Skeletal muscle satellite cell (primary cell): ENCODE measurements around the gene RASA2.

Source experiments
- H3K27me3 ChIP-seq: 2 replicates; pipeline ENCODE4 v1.7.0; 2013; ENCODE audit warnings: low read length; ENCODE audit not compliant: control insufficient read depth, insufficient read depth
- H3K36me3 ChIP-seq: 2 replicates; pipeline ENCODE4 v1.7.0; 2013; ENCODE audit warnings: mild to moderate bottlenecking, control low read depth, low read length; ENCODE audit not compliant: insufficient read depth
- H3K4me1 ChIP-seq: 2 replicates; pipeline ENCODE4 v1.7.0; 2013; ENCODE audit warnings: low read length; ENCODE audit not compliant: control insufficient read depth, insufficient read depth
- H3K4me2 ChIP-seq: 2 replicates; pipeline ENCODE4 v1.7.0; 2013; ENCODE audit warnings: mild to moderate bottlenecking, low read length
- H3K4me3 ChIP-seq: 2 replicates; pipeline ENCODE4 v1.7.0; 2013; ENCODE audit warnings: low read length
- H3K9ac ChIP-seq: 2 replicates; pipeline ENCODE4 v1.7.0; 2013; ENCODE audit warnings: mild to moderate bottlenecking, low read depth, low read length, moderate library complexity
- H3K9me3 ChIP-seq: replicated peaks from 2 replicates; pipeline ENCODE4 v1.7.0; 2013; ENCODE audit warnings: mild to moderate bottlenecking, control low read depth, low read length

Gene RASA2

GRCh38 chr3:141632779-141633374 is 146.1 kb downstream of the RASA2 start:
- Histone ChIP-seq H3K9ac (no peak overlapping the region), H3K36me3 (no peaks in the 10 kb centered on the region), H3K9me3 (no peaks in the 10 kb centered on the region), H3K4me2 (no peak overlapping the region), H3K27me3 (no peaks in the 10 kb centered on the region), H3K4me3 (no peak overlapping the region), H3K4me1 (no peaks in the 10 kb centered on the region)

GRCh38 chr3:141642215-141642614 is 155.4 kb downstream of the RASA2 start:
- Histone ChIP-seq H3K4me3 (no peak overlapping the region), H3K4me2 (no peak overlapping the region), H3K36me3 (no peaks in the 10 kb centered on the region), H3K9ac (no peak overlapping the region), H3K9me3 (no peaks in the 10 kb centered on the region), H3K4me1 (no peaks in the 10 kb centered on the region), H3K27me3 (no peaks in the 10 kb centered on the region)

DNA sequence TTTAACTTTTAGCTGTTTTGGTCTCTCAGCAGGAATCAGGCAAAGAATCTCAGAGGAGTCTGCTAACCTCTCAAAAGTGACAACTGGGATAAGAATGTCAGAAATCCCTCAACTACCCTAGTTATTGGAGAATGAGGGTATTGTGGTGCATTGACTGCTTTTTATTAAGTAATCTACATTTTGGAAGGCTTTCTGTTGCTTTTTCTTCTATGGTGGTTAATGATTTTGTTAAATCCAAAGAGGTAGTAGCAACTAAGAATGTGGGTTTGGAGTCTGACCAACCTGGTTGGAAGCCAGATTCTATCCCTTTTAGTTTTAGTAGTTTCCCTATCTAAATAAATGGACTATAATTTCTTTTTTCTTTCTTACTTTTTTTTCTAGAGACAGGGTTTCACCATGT is 156.6 kb downstream of the RASA2 start:
- Histone ChIP-seq H3K9me3 (no peaks in the 10 kb centered on the region), H3K4me3 (no peak overlapping the region), H3K9ac (no peak overlapping the region), H3K4me1 (no peaks in the 10 kb centered on the region), H3K4me2 (no peak overlapping the region), H3K36me3 (no peaks in the 10 kb centered on the region), H3K27me3 (no peaks in the 10 kb centered on the region)

- no peaks in the 10 kb centered on the region for H3K27me3 ChIP-seq
- H3K4me1 ChIP-seq, result no peaks in the 10 kb centered on the region
- no peak overlapping the region for H3K9ac ChIP-seq
- H3K36me3 ChIP-seq, result no peaks in the 10 kb centered on the region
- no peak overlapping the region for H3K4me3 ChIP-seq
- H3K4me2 ChIP-seq, result no peak overlapping the region
- H3K9me3 ChIP-seq, result no peaks in the 10 kb centered on the region
Observed at GRCh38 chr3:141643796-141644195, 157.0 kb downstream of the RASA2 start.

DNA sequence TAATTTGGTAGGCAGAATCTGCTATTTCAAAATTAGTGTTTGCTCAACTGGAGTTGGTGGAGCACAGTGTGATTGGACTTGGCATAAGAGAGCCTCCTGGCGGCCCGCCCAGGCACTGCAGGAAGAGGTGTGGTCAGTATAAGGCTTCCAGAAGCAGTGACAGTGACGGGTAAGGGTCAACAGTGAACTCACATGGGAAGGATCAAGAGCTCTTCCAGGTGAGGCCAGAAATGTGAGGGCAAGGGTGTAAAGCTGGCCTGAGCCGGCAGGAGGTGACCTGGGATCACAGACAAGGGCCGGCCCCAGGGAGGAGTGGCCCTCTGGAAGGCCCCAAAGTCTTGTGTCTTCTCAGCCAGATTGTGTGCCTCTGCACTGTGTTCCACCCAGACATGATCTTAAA is 158.1 kb downstream of the RASA2 start:
- H3K27me3 ChIP-seq, result no peaks in the 10 kb centered on the region
- H3K4me1 ChIP-seq, result no peaks in the 10 kb centered on the region
- H3K9ac ChIP-seq, result no peak overlapping the region
- H3K9me3 ChIP-seq, result no peaks in the 10 kb centered on the region
- no peak overlapping the region for H3K4me3 ChIP-seq
- H3K36me3 ChIP-seq, result no peaks in the 10 kb centered on the region
- no peak overlapping the region for H3K4me2 ChIP-seq

- Histone ChIP-seq H3K27me3 (no peaks in the 10 kb centered on the region), H3K4me1 (no peaks in the 10 kb centered on the region), H3K9ac (no peak overlapping the region)
Observed at GRCh38 chr3:141646760-141647561, 160.1 kb downstream of the RASA2 start.

DNA sequence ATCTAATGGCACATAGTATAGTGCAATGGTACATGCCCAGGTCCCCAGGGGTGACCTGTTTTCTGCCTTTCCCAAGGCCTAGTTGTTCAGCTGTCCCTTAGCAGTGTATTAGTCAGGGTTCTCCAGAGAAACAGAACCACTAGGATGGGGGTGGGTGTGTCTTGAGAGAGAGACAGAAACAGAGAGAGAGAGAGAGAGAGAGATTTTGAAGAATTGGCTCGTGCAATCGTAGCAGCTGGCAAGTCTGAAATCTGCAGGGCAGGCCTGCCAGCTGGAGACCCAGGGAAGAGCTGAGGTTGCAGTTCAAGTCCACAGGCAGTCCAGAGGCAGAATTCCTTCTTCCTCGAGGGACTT is 160.7 kb downstream of the RASA2 start:
- no peaks in the 10 kb centered on the region for H3K36me3 ChIP-seq
- H3K9ac ChIP-seq, result no peak overlapping the region
- H3K4me1 ChIP-seq, result no peaks in the 10 kb centered on the region
- no peaks in the 10 kb centered on the region for H3K9me3 ChIP-seq
- H3K4me2 ChIP-seq, result no peak overlapping the region
- H3K27me3 ChIP-seq, result peaks cover 4% of the 10 kb centered on the region
- H3K4me3 ChIP-seq, result no peak overlapping the region

More at GRCh38 chr3:141646760-141647561, 160.1 kb downstream of the RASA2 start:
- no peaks in the 10 kb centered on the region for H3K36me3 ChIP-seq
- H3K4me2 ChIP-seq, result no peak overlapping the region
- no peaks in the 10 kb centered on the region for H3K9me3 ChIP-seq
- H3K4me3 ChIP-seq, result no peak overlapping the region

DNA sequence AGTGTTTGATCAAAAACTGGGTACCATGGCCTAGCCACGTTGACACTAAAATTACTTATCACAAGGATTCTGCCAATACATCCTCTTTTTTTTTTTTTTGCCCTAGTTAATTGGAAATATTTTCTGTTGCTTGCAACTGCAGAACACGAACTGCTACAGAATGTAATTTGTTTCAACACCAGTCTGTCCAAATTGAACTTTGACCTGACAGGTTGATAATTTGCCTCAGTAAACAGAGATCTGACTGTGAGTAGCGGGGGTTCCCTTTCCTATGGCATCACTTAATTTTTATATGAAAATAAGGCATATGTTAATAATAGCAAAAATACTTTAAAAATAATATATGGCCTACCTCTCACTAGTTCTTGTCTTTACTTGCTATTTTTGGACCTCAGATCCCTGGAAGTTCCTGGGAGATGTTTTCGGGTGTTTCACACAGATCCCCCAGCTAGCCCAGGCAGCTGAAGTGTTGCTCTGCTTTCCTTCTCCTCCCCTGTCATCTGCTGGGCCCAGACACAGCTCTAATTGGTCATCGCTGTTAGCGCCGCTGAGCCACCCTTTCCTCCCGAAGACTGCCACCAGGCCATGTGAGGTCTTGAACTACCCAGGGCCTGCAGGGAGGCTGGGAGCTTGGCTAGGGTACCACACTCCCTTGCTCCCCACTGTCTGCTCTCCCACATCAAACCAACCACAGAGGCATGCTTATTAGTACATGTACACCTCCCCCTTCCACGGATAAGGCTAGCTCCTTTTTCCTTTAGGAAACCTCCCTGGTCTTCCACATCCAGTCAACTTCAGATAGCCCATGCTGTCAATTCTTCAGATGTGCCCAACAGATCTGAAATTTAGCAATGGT is 161.5 kb downstream of the RASA2 start:
- Histone ChIP-seq H3K4me2 (no peak overlapping the region), H3K9me3 (no peaks in the 10 kb centered on the region), H3K9ac (no peak overlapping the region), H3K4me1 (no peaks in the 10 kb centered on the region), H3K36me3 (no peaks in the 10 kb centered on the region), H3K4me3 (no peak overlapping the region), H3K27me3 (peaks cover 9% of the 10 kb centered on the region)

- Histone ChIP-seq H3K4me2 (no peak overlapping the region), H3K27me3 (peaks cover 9% of the 10 kb centered on the region), H3K4me1 (no peaks in the 10 kb centered on the region), H3K36me3 (no peaks in the 10 kb centered on the region), H3K9me3 (no peaks in the 10 kb centered on the region), H3K9ac (no peak overlapping the region), H3K4me3 (no peak overlapping the region)
Observed at GRCh38 chr3:141649871-141650270, 163.0 kb downstream of the RASA2 start.

- no peak overlapping the region for H3K9ac ChIP-seq
- H3K4me2 ChIP-seq, result no peak overlapping the region
- H3K9me3 ChIP-seq, result no peaks in the 10 kb centered on the region
- H3K4me3 ChIP-seq, result no peak overlapping the region
- H3K27me3 ChIP-seq, result peaks cover 9% of the 10 kb centered on the region
- H3K4me1 ChIP-seq, result no peaks in the 10 kb centered on the region
- H3K36me3 ChIP-seq, result no peaks in the 10 kb centered on the region
Observed at GRCh38 chr3:141650783-141651182, 164.0 kb downstream of the RASA2 start.

DNA sequence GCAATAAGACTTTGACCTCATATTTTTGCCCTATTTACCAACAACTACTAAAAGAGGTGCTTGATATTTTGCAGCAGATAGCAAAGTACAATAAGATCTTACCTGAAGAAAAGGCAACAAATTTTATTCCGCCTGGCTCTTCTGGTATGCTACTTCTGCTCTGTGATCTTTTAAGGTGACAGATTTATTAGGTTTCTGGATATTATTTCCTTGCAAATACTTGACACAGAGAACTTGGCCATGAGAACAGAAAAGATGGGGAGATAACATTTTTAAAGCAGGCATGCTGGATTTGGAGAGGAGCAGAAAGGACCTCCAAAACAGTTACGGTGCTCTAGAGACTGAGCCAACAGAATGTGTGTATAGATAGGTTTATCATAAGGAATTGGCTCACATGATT is 164.6 kb downstream of the RASA2 start:
- H3K36me3 ChIP-seq, result no peaks in the 10 kb centered on the region
- no peaks in the 10 kb centered on the region for H3K9me3 ChIP-seq
- H3K4me2 ChIP-seq, result no peak overlapping the region
- no peak overlapping the region for H3K4me3 ChIP-seq
- H3K27me3 ChIP-seq, result peaks cover 9% of the 10 kb centered on the region
- no peak overlapping the region for H3K9ac ChIP-seq
- no peaks in the 10 kb centered on the region for H3K4me1 ChIP-seq
